ENCODE data around the gene ACVR1C.
"Not testable (repeated sequence)": the region's sequence is repeated elsewhere in the genome, so short reads cannot be mapped to it uniquely, and the experiment has no call there.

ACVR1C gene

GRCh38 chr2:157572725-157573124 lies 55.9 kb downstream of the ACVR1C start:
- peak; percentile 16 for DNase-seq

GRCh38 chr2:157566623-157567022 lies 62.0 kb downstream of the ACVR1C start:
- not testable (repeated sequence) for DNase-seq

GRCh38 chr2:157566113-157566512 lies 62.6 kb downstream of the ACVR1C start:
- not testable (repeated sequence) for DNase-seq

GRCh38 chr2:157565550-157565949 lies 63.1 kb downstream of the ACVR1C start:
- no peak for DNase-seq

GRCh38 chr2:157559890-157560289 lies 68.8 kb downstream of the ACVR1C start:
- no peak for DNase-seq

GRCh38 chr2:157559461-157559860 lies 69.2 kb downstream of the ACVR1C start:
- no peak for DNase-seq

- no peak for DNase-seq
These were observed 69.6 kb downstream of the ACVR1C start for GRCh38 chr2:157559061-157559460.

- DNase-seq: no peak
These were observed 70.9 kb downstream of the ACVR1C start for GRCh38 chr2:157557770-157558169.

GRCh38 chr2:157540102-157540501 lies 88.6 kb downstream of the ACVR1C start:
- DNase-seq: no peak

- no peak for DNase-seq
These were observed 90.6 kb downstream of the ACVR1C start for GRCh38 chr2:157538064-157538463.

- no peak for DNase-seq
These were observed 91.8 kb downstream of the ACVR1C start for GRCh38 chr2:157536815-157537214.

GRCh38 chr2:157528963-157529751 lies 99.5 kb downstream of the ACVR1C start:
- DNase-seq: no peak

GRCh38 chr2:157526070-157526469 lies 102.6 kb downstream of the ACVR1C start:
- DNase-seq: no peak

- DNase-seq: no peak
These were observed 105.1 kb downstream of the ACVR1C start for GRCh38 chr2:157523270-157524247.

GRCh38 chr2:157514966-157515365 lies 113.7 kb downstream of the ACVR1C start:
- DNase-seq: not testable (repeated sequence)

- no peak for DNase-seq
These were observed 118.9 kb downstream of the ACVR1C start for GRCh38 chr2:157509744-157510143.

- DNase-seq: no peak
These were observed 120.0 kb downstream of the ACVR1C start for GRCh38 chr2:157508676-157509075.

- no peak for DNase-seq
These were observed 122.1 kb downstream of the ACVR1C start for GRCh38 chr2:157506586-157506985.

- no peak for DNase-seq
These were observed 124.0 kb downstream of the ACVR1C start for GRCh38 chr2:157504623-157505022.

GRCh38 chr2:157501026-157501425 lies 127.6 kb downstream of the ACVR1C start:
- DNase-seq: no peak

- no peak for DNase-seq
These were observed 128.3 kb downstream of the ACVR1C start for GRCh38 chr2:157500334-157500733.

- no peak for DNase-seq
These were observed 130.2 kb downstream of the ACVR1C start for GRCh38 chr2:157498483-157498882.

- DNase-seq: peak; percentile 56
These were observed 130.9 kb downstream of the ACVR1C start for GRCh38 chr2:157497638-157498314.

Data from NCI-H1694 (cell line).